Colon (tissue), 2 donors: ENCODE data around the gene CPLANE1.

Experiments
- FAIRE-seq: peaks from 2 replicates; lab custom pipeline; 2012; peaks lifted over from hg19 to GRCh38; lab: Jason Lieb, UNC
- donor health status: control.
- donor health status: control.

The CPLANE1 gene

DNA sequence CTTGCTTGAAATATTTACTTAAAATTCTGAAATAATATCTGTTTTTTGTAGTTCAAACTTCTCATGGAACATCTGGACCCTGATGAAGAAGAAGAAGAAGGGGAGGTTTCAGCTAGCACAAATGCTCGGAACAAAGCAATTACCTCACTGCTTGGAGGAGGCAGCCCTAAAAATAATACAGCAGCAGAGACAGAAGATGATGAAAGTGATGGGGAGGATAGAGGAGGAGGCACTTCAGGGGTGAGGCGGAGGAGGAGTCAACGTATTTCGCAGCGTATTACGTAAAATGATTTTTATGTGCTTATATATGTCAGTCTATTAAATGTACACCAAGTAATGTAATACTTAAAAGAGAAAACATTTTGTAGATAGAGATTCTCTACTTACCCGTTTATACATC lies 185.4 kb downstream of the CPLANE1 start:
- no peak for FAIRE-seq

DNA sequence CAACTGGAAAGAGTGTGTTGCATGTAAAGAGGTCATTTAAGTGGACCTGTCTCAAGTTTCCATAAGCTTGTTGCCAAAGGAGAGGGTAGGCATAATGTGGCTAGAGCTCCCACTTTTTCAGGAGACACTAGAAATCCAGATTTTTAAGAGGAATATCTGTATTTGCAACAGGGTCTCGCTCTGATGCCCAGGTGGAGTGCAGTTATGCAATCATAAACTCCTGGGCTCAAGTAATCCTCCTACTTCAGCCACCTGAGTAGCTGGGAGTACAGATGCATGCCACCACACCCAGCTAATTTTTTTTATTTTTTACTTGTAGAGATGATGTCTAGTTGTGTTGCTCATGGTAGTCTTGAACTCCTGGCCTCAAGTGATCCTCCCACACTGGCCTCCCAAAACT lies 189.1 kb downstream of the CPLANE1 start:
- FAIRE-seq = no peak

DNA sequence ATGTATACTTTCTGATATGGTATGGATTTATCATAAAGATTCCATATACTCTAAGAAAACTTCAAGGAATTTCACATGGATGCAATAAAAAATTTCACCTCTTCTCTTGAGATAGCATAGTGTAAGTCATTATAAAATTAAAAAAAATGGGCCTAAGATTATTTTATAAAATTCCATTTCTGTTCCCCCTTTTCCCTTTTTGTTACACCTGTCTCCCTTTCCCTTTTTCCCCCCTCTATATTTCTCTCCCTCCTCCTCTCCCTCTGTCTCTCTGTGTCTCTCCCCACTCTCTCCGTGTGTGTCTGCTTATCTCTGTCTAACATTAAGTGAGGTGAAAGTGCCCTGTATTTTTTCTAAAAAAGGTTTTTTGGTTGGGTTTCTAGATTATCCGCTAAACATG lies 192.4 kb downstream of the CPLANE1 start:
- no peak for FAIRE-seq
